ENCODE measurements around the gene TEX101.

GRCh38 chr19:43441716-43442115 is 27.0 kb downstream of the TEX101 start:
- no peak for TF ChIP-seq CTCF (IDR thresholded peaks at IDR 0.05)
- no peak for TF ChIP-seq POLR2AphosphoS5 (IDR thresholded peaks at IDR 0.05; ENCODE audit: insufficient read depth in 1 of 2, low read depth in 1 of 2)

Measured in vagina (tissue), 2 donors.